GM19463 (cell line): ENCODE measurements around the gene CD163L1.
"Not testable (repeated sequence)": the region's sequence is repeated elsewhere in the genome, so short reads cannot be mapped to it uniquely, and the experiment has no call there.

Source experiments
- ATAC-seq: cut with Tn5 transposase; IDR thresholded peaks from one replicate; pipeline ENCODE4 v1.9.1; 2021; ENCODE audit warnings: mild to moderate bottlenecking, moderate library complexity; ENCODE audit not compliant: unreplicated experiment

The CD163L1 gene

GRCh38 chr12:7444076-7444475 is at the start of gene CD163L1:
Gene CD163L1, minus strand, starts transcription at chr12:7444153. Its CDS starts 26 bp downstream, at chr12:7444127.
- ATAC-seq, result no peak

GRCh38 chr12:7493006-7493405 is 49.1 kb upstream of the CD163L1 start:
- ATAC-seq, result no peak

GRCh38 chr12:7486512-7486911 is 42.6 kb upstream of the CD163L1 start:
- ATAC-seq, result no peak

GRCh38 chr12:7485095-7485494 is 41.1 kb upstream of the CD163L1 start:
- ATAC-seq, result no peak

GRCh38 chr12:7483343-7483742 is 39.4 kb upstream of the CD163L1 start:
- ATAC-seq, result no peak

- ATAC-seq, result no peak
These were observed 35.8 kb upstream of the CD163L1 start for GRCh38 chr12:7479771-7480170.

- ATAC-seq, result no peak
These were observed 28.1 kb upstream of the CD163L1 start for GRCh38 chr12:7472060-7472459.

DNA sequence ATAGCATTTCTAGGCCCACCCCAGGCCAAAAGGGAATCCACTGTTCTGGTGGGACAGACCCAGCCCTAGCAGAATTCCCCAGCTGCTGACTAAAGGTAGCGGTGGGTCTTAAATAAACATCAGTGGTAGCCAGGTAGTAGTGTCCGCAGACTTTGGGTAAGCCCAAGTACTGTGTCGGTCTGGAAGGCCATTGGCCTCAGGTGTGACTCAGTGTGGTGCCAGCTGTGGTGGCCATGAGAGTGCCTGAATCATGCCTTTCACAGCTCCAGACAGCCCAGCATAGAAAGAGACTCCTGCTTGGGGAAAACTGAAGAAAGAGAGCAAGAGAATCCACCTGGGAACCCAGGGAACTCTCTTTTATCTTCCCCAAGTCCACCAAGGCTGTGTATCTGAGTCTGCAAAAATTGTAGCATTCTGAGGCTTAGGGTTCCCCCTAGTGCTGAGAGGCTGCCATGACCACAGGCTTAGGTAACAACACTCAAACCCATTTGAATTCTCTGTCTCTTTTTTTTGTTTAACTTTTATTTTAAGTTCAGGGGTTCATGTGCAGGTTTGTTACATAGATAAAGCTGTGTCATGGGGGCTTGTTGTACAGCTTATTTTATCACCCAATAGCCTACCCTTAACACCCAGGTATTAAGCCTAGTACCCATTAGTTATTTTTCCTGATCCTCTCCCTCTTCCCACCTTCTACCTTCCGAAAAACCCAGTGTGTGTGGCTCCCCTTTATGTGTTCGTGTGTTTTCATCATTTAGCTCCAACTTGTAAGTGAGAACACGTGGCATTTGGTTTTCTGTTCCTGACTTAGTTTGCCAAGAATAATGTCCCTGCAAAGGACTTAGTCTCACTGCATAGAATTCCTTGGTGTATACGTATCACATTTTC is 16.7 kb upstream of the CD163L1 start:
- ATAC-seq, result no peak

- no peak for ATAC-seq
These were observed 16.0 kb upstream of the CD163L1 start for GRCh38 chr12:7459973-7460372.

GRCh38 chr12:7451756-7452155 is 7.8 kb upstream of the CD163L1 start:
- no peak for ATAC-seq

DNA sequence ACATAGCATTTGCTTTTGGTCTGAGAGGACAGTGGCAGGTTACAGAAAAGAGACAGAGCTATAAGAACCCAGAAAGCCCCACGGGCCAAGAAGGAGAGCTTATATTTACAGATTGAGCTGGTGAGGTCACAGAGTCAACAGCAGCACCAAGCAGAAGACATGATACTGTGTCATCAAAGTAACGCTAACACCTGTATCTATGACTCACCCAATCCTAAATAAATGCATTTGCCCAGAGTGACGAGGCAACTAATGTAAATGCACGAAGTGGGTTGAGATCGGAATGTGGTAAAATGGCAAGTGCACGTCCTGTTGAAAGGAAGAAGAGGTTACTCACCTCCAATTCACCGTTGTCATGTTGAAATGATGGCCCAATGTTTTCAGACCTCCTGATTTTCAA is 6.7 kb upstream of the CD163L1 start:
- ATAC-seq, result no peak

- ATAC-seq, result no peak
These were observed 4.1 kb upstream of the CD163L1 start for GRCh38 chr12:7448099-7448498.

GRCh38 chr12:7444537-7444936 is 584 bp upstream of the CD163L1 start:
- ATAC-seq, result no peak

- ATAC-seq, result no peak
These were observed 2.7 kb downstream of the CD163L1 start for GRCh38 chr12:7441216-7441615.

GRCh38 chr12:7439579-7440505 is 4.1 kb downstream of the CD163L1 start:
- ATAC-seq, result no peak

DNA sequence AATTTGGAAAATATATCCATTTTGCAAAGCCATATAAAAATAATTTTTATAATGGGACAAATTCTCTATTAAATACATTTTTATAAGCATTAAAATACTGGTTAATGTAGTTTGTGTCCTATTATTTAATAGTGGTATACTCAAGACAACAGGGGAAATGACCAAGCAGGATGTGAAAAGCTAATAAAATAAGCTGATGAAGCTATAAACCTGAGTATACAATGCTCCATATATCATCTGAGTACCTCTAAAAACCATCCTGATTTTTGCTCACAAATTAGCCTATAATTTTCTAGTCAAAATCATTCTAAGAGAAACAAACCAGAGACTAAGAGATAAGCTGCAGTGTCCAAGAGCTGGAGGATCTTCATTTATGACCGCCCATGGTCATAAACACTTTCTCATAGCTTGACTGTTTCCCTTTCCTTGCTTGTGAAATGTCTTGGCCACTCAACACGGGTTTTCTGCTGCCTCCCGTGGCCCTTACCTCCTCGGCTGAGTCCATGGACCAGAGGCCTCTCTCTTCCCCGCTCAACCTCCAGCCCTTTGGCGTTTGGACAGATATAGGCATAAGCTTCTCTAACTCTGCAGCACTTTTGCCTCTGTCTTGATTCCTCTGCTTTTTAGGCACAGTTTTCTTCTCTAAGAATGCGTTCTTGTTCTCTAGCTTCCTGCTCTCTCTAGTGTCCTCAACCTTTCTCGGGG is 5.5 kb downstream of the CD163L1 start:
- not testable (repeated sequence) for ATAC-seq

GRCh38 chr12:7437494-7437893 is 6.5 kb downstream of the CD163L1 start:
- not testable (repeated sequence) for ATAC-seq

DNA sequence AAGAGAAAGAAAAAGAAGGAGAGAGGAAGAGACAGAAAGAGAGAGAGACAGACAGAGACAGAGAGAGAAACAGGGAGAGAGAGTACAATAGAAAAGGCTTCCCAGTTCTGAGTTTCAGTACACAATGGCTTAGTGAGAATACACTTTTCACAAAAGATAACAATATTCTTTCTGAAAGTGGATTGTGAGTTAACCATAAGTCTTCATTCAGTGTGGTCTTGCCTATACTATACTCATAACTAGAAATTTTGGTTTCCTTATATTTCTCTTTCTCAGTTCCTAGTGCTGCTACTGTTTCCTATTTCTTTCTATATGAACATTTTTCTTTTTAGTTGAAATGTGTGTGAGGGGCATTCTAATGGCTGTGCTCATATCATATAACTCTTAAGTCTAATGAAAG is 9.3 kb downstream of the CD163L1 start:
- ATAC-seq, result no peak

- no peak for ATAC-seq
These were observed 10.6 kb downstream of the CD163L1 start for GRCh38 chr12:7433276-7433822.

DNA sequence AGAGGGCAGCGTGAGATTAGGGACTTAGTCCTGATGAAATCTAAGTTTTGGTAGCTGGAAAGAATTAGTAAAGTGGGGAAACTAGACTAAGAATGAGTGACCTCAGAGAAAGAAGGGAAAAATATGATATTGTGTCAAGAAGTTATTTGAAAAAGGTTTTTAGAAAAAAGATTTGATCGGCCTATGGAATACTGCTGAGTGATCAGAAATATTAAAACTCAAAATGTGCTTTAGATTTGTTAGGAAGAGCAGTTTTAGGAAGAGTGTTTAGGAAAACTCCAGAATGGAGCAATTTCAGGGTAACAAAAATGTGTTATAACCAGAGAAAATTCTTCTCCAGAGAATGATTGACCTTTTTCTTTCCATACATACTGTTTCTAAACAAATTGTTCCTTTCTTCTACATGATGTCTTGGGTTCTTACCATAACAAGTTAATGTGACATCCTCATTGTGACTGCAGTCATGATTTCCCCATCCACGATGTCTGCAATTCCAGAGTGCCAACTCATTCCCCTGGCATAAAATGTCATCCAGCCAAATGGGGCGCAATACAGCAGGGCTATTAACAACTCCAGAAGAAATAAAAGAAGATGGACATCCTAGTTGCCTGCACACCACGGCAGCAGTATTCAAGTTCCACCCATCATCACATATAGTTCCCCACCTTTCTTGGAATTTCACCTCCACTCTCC is 11.8 kb downstream of the CD163L1 start:
- ATAC-seq, result no peak
